Measurements from ENCODE around the gene RRAS. TPM values are rescaled to one million over a fixed set of nuclear protein-coding genes. Genes with fewer than 3 reads are reported as not detected.

RRAS gene
- polyA plus RNA-seq, 1 of the 3 experiments (the other 2 are of a cell fraction), result 141 TPM

DNA sequence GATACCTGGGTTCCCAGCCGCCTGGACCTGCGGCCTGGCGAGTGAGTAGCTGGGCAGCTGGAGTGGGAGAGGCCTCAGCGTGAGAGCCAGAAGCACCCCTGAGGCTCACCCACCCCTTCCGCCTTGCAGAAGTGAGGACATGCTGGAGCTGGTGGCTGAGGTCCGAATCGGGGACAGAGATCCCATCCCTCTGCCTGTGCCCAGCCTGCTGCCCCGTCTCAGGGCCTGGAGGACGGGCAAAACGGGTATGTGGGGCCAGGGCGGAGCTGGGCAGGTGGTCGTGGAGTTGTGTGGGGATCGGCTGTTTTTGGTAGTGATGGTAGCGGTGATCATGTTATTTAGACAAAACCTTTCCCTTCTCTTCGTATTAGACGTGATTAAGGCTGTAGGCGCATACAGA, 6.6 kb upstream of the RRAS start:
- H4K20me1 ChIP-seq (ENCODE audit: insufficient read depth), result peaks cover 19% of the 10 kb centered on the region

DNA sequence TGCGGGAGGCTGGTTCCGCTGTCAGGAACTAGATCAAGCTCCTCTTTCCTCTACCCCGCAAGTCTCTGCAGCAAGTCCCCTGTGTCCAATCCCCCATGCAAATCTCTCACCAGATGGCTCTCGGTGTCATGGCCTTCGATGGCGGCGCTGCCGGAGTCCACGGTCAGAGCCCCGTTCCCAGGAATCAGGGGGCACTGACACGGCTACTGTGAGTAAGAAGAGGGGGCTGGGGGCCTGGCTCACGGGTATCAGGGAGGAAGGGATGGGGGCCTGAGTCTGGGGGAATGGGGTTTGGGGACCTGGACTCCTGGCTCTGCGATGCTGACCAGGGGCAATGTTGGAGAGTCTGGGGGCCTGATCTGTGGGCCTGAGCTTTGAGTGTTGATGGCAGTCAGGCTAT, 6.1 kb upstream of the RRAS start:
- H3K36me3 ChIP-seq (replicated peaks in 1 of 2; ENCODE audit: control insufficient read depth in 1 of 2, insufficient read depth in 2 of 2, low read length in 1 of 2), result peaks cover 29 to 41% of the 10 kb centered on the region in 2 experiments
- H3K4me3 ChIP-seq (ENCODE audit: low read depth in 2 of 2, low read length in 1 of 2), result no peak overlapping the region
- peaks cover 19% of the 10 kb centered on the region for H4K20me1 ChIP-seq (ENCODE audit: insufficient read depth)
- POLR2A ChIA-PET, result interaction anchor here (1.7 kb wide), 1 partner anchor 18 kb away, joined by 7 read pairs; no protein-coding TSS in a partner anchor
- no peaks in the 10 kb centered on the region for H3K27me3 ChIP-seq (ENCODE audit: insufficient read depth)
- H3F3A ChIP-seq (replicated peaks; ENCODE audit: insufficient read depth), result peaks cover 6% of the 10 kb centered on the region
- no peaks in the 10 kb centered on the region for H3K9me3 ChIP-seq
- H3K4me1 ChIP-seq (ENCODE audit: control insufficient read depth in 1 of 2, insufficient read depth in 2 of 2, low read depth in 1 of 2, low read length in 1 of 2), result peaks cover 6 to 21% of the 10 kb centered on the region in 2 experiments
- no peaks in the 10 kb centered on the region for H3K9me2 ChIP-seq
- peaks cover 91% of the 10 kb centered on the region for H3K79me2 ChIP-seq (ENCODE audit: insufficient read depth)
- no peak overlapping the region for H3K9ac ChIP-seq
- no peak for DNase-seq
- CTCF ChIA-PET, result interaction anchor here (0.9 to 1.1 kb wide), 3 partner anchors 20 to 27 kb away, joined by 3 to 6 read pairs (median 3); partner anchors contain the start of genes BCL2L12 and IRF3
- TF ChIP-seq, protein P1, sequence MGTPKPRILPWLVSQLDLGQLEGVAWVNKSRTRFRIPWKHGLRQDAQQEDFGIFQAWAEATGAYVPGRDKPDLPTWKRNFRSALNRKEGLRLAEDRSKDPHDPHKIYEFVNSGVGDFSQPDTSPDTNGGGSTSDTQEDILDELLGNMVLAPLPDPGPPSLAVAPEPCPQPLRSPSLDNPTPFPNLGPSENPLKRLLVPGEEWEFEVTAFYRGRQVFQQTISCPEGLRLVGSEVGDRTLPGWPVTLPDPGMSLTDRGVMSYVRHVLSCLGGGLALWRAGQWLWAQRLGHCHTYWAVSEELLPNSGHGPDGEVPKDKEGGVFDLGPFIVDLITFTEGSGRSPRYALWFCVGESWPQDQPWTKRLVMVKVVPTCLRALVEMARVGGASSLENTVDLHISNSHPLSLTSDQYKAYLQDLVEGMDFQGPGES (IDR thresholded peaks at IDR 0.05; ENCODE audit: low read depth, low read length), result no peak
- TF ChIP-seq GABPA (IDR thresholded peaks at IDR 0.05; ENCODE audit: low read depth) (no peak), RCOR1 (IDR thresholded peaks at IDR 0.05; ENCODE audit: low read length) (no peak), GATA2 (CRISPR knock-in tag; IDR thresholded peaks at IDR 0.05) (no peak)
- 95% methylated on average over 7 of the region's 13 CpGs for WGBS (ENCODE audit: low lambda C conversion rate)
- H2AFZ ChIP-seq (ENCODE audit: low read depth), result no peak overlapping the region
- H3K4me2 ChIP-seq, result no peak overlapping the region
- no peak overlapping the region for H3K27ac ChIP-seq (ENCODE audit: low read depth in 2 of 2, low read length in 1 of 2)

More for the DNA sequence above, 6.6 kb upstream of the RRAS start:
- 96% methylated on average over 14 of the region's 17 CpGs for WGBS (ENCODE audit: low lambda C conversion rate)
- Histone ChIP-seq H3F3A (replicated peaks; ENCODE audit: insufficient read depth) (peaks cover under 1% of the 10 kb centered on the region), H3K4me1 (ENCODE audit: control insufficient read depth in 1 of 2, insufficient read depth in 2 of 2, low read depth in 1 of 2, low read length in 1 of 2) (peaks cover 0 to 15% of the 10 kb centered on the region in 2 experiments; a peak in 3 of 4 replicates), H3K27me3 (ENCODE audit: insufficient read depth) (no peaks in the 10 kb centered on the region), H3K9me3 (no peaks in the 10 kb centered on the region), H3K4me3 (ENCODE audit: low read depth in 2 of 2, low read length in 1 of 2) (no peak overlapping the region), H3K79me2 (ENCODE audit: insufficient read depth) (peaks cover 86% of the 10 kb centered on the region), H2AFZ (ENCODE audit: low read depth) (no peak overlapping the region), H3K36me3 (replicated peaks in 1 of 2; ENCODE audit: control insufficient read depth in 1 of 2, insufficient read depth in 2 of 2, low read length in 1 of 2) (peaks cover 29 to 46% of the 10 kb centered on the region in 2 experiments), H3K9ac (no peak overlapping the region), H3K4me2 (no peak overlapping the region), H3K27ac (ENCODE audit: low read depth in 2 of 2, low read length in 1 of 2) (no peak overlapping the region), H3K9me2 (no peaks in the 10 kb centered on the region)
- no peak for TF ChIP-seq FOXJ3 (CRISPR knock-in tag; IDR thresholded peaks at IDR 0.05)
- TF ChIP-seq SIN3A (IDR thresholded peaks at IDR 0.05; ENCODE audit: borderline replicate concordance, low read depth, low read length), result no peak
- TF ChIP-seq GABPA (IDR thresholded peaks at IDR 0.05; ENCODE audit: low read depth), result no peak
- no peak for TF ChIP-seq FOXM1 (IDR thresholded peaks at IDR 0.05; ENCODE audit: low read depth)
- TF ChIP-seq RAD21 (IDR thresholded peaks at IDR 0.05; ENCODE audit: low read length), result no peak
- TF ChIP-seq, protein P2, sequence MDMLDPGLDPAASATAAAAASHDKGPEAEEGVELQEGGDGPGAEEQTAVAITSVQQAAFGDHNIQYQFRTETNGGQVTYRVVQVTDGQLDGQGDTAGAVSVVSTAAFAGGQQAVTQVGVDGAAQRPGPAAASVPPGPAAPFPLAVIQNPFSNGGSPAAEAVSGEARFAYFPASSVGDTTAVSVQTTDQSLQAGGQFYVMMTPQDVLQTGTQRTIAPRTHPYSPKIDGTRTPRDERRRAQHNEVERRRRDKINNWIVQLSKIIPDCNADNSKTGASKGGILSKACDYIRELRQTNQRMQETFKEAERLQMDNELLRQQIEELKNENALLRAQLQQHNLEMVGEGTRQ (IDR thresholded peaks at IDR 0.05; ENCODE audit: borderline replicate concordance, low read depth, low read length), result no peak
- no peak for TF ChIP-seq NRF1 (IDR thresholded peaks at IDR 0.05; ENCODE audit: low read depth, low read length)
- no peak for TF ChIP-seq CHD2 (IDR thresholded peaks at IDR 0.05; ENCODE audit: low read length, partially characterized antibody)
- TF ChIP-seq, protein P3, sequence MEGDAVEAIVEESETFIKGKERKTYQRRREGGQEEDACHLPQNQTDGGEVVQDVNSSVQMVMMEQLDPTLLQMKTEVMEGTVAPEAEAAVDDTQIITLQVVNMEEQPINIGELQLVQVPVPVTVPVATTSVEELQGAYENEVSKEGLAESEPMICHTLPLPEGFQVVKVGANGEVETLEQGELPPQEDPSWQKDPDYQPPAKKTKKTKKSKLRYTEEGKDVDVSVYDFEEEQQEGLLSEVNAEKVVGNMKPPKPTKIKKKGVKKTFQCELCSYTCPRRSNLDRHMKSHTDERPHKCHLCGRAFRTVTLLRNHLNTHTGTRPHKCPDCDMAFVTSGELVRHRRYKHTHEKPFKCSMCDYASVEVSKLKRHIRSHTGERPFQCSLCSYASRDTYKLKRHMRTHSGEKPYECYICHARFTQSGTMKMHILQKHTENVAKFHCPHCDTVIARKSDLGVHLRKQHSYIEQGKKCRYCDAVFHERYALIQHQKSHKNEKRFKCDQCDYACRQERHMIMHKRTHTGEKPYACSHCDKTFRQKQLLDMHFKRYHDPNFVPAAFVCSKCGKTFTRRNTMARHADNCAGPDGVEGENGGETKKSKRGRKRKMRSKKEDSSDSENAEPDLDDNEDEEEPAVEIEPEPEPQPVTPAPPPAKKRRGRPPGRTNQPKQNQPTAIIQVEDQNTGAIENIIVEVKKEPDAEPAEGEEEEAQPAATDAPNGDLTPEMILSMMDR (IDR thresholded peaks at IDR 0.05), result no peak
- ChIA-PET POLR2A (interaction anchor here (1.7 kb wide), 1 partner anchor 17 kb away, joined by 7 read pairs; no protein-coding TSS in a partner anchor), CTCF (interaction anchor here (1.1 kb wide), 1 partner anchor 26 kb away, joined by 3 read pairs; no protein-coding TSS in a partner anchor)
- DNase-seq, result no peak

Measured in SK-N-SH (cell line).